Measurements from ENCODE around the gene MPL. TPM values are rescaled to one million over a fixed set of nuclear protein-coding genes. Genes with fewer than 3 reads are reported as not detected.

Gene MPL
- total and polyA plus RNA-seq, 8 donors = 0.24 to 1.4 (median 1.2) TPM

DNA sequence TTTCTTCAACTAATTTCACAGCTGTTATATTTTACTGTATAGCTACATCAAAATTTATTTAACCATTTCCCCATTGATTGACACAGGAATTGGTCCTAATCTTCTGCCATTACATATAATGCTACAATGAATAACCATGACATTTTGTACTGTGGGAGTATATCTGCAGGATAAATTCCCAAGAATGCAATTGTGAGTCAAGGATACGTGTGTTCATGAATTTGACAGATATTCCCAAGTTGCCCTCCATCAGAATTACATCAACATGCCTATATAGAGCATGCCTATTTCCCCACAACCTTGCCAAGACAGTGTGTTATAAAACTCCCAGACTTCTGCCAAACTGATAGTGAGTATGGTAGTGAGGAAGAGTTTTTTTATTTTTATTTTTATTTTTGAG lies 39.6 kb upstream of the MPL start:
- intact Hi-C loops (cut with DNase I) = no loop called here
- TF ChIP-seq, protein P1, sequence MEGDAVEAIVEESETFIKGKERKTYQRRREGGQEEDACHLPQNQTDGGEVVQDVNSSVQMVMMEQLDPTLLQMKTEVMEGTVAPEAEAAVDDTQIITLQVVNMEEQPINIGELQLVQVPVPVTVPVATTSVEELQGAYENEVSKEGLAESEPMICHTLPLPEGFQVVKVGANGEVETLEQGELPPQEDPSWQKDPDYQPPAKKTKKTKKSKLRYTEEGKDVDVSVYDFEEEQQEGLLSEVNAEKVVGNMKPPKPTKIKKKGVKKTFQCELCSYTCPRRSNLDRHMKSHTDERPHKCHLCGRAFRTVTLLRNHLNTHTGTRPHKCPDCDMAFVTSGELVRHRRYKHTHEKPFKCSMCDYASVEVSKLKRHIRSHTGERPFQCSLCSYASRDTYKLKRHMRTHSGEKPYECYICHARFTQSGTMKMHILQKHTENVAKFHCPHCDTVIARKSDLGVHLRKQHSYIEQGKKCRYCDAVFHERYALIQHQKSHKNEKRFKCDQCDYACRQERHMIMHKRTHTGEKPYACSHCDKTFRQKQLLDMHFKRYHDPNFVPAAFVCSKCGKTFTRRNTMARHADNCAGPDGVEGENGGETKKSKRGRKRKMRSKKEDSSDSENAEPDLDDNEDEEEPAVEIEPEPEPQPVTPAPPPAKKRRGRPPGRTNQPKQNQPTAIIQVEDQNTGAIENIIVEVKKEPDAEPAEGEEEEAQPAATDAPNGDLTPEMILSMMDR (IDR thresholded peaks at IDR 0.05) = no peak
- peaks cover 8 to 13% of the 10 kb centered on the region in 2 donors for H3K4me1 ChIP-seq

GRCh38 chr1:43299101-43299500 lies 38.5 kb upstream of the MPL start:
- DNase-seq = no peak
- intact Hi-C loops (cut with DNase I) = no loop called here
- ATAC-seq = no peak
- peaks cover 12 to 18% of the 10 kb centered on the region in 2 donors for H3K4me1 ChIP-seq
- peak overlapping the region in 1 of 2 donors; percentile 60 for H3K27ac ChIP-seq
- H3K36me3 ChIP-seq = no peaks in the 10 kb centered on the region
- H3K27me3 ChIP-seq = no peaks in the 10 kb centered on the region
- TF ChIP-seq, protein P1 (IDR thresholded peaks at IDR 0.05) = no peak
- H3K4me3 ChIP-seq = no peak overlapping the region
- H3K9me3 ChIP-seq = no peaks in the 10 kb centered on the region

More for the DNA sequence above, 39.6 kb upstream of the MPL start:
- no peaks in the 10 kb centered on the region for H3K27me3 ChIP-seq
- DNase-seq (no peak), ATAC-seq (no peak)
- H3K9me3 ChIP-seq = no peaks in the 10 kb centered on the region
- H3K27ac ChIP-seq = no peak overlapping the region
- no peaks in the 10 kb centered on the region for H3K36me3 ChIP-seq
- no peak overlapping the region for H3K4me3 ChIP-seq

GRCh38 chr1:43300378-43301094 lies 37.1 kb upstream of the MPL start, which contains the start of gene TIE1:
TIE1 (plus strand) TSS chr1:43300982; CDS start chr1:43301072, 90 bp downstream.
- peaks cover 5 to 23% of the 10 kb centered on the region in 2 donors for H3K4me1 ChIP-seq
- intact Hi-C loops (cut with DNase I) = no loop called here
- peak within 1 kb of the TSS; percentile 60 to 73 for H3K27ac ChIP-seq
- TF ChIP-seq, protein P1 (IDR thresholded peaks at IDR 0.05) = no peak
- no peaks in the 10 kb centered on the region for H3K9me3 ChIP-seq
- no peaks in the 10 kb centered on the region for H3K27me3 ChIP-seq
- H3K4me3 ChIP-seq = peak within 1 kb of the TSS; percentile 5 to 41
- DNase-seq = peak in 2 of 4 donors; percentile 39 to 45
- H3K36me3 ChIP-seq = no peaks in the 10 kb centered on the region
- ATAC-seq = peak; percentile 34

DNA sequence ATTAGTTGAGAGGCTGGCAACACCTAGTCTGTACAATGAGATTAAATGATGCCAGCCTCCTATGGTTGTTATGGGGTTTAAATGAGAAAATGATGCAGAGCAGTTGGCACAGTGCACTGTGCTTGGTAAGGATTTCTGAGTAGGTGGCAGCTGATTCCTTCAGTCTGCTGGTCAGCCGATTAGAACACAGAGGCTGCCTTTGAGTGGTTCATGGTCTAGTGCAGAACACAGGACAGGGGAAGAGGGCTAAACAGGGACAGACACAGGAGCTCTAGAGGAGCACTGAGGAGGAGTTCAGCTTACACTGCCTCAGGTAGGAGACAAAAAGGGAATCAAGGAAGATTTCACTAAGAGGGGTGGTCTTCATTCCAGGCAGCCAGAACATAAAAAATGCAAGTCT lies 35.4 kb upstream of the MPL start:
- Histone ChIP-seq H3K27me3 (no peaks in the 10 kb centered on the region), H3K9me3 (no peaks in the 10 kb centered on the region), H3K4me1 (peaks cover 5 to 34% of the 10 kb centered on the region in 2 donors), H3K36me3 (peaks cover 0 to 2% of the 10 kb centered on the region in 2 donors), H3K27ac (peak overlapping the region; percentile 60 to 73), H3K4me3 (peak overlapping the region in 1 of 2 donors; percentile 41)
- DNase-seq (peak in 2 of 4 donors; percentile 45 to 46), ATAC-seq (no peak)
- intact Hi-C loops (cut with DNase I) = no loop called here
- TF ChIP-seq, protein P1 (IDR thresholded peaks at IDR 0.05) = no peak

GRCh38 chr1:43302721-43303470 lies 34.7 kb upstream of the MPL start:
- Histone ChIP-seq H3K4me3 (peak overlapping the region in 1 of 2 donors; percentile 41), H3K27me3 (no peaks in the 10 kb centered on the region), H3K36me3 (peaks cover 0 to 8% of the 10 kb centered on the region in 2 donors), H3K27ac (peak overlapping the region; percentile 7 to 60), H3K9me3 (no peaks in the 10 kb centered on the region), H3K4me1 (peaks cover 5 to 34% of the 10 kb centered on the region in 2 donors)
- intact Hi-C loops (cut with DNase I) = no loop called here
- ATAC-seq = no peak
- no peak for DNase-seq
- TF ChIP-seq, protein P1 (IDR thresholded peaks at IDR 0.05) = no peak

Measured in left lung (tissue), 10 donors.